HG03571 (cell line): ENCODE measurements around the gene MPZL3.

ENCODE experiments used
- ATAC-seq: cut with Tn5 transposase; IDR thresholded peaks from one replicate; pipeline ENCODE4 v1.9.1; 2021; ENCODE audit not compliant: unreplicated experiment

Gene MPZL3

GRCh38 chr11:118264569-118265465 is 12.7 kb upstream of the MPZL3 start:
- no peak for ATAC-seq

DNA sequence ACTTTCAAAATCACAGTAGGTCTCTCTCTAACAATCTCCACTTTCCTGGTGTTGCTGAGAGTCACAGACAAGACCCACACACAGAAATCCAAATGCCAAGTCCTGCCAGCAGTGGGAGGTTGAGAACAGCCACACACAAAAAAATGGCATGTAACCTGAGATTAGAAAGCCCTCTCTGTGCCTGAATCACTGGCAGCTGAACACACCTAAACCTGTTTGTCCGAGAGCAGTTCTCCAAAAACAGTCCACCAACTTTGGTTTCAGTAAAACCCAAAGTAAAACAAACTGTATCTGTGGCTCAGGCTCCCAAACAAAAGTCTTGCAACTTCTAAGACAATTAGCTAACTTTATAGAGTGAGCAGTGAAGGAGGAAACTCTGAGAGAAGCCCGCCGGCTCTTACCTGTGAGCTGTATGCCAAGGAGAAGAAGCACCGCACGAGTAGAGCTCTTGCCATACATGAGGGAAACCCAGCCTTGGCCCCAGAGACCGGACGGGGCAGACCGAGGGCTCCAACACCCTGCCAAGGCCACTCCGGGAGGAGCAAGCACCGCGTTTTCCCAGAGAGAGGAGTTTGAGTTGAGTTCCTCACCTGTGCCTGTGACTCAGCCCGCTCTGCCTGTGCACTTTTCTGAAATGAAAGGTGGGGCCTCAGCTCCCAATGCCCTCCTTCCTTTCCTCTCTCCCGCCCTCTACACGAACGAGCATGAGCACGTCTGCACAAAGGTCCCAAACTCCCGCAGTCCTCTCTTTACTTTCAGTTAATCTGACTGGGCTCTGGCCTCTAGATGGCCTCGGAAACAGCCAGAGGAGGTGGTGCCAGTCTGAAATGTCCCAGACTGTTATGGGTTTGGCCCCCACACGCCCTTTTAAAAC is 11.8 kb upstream of the MPZL3 start, which contains the start of gene MPZL2:
TSS of gene MPZL2 (minus strand) at position 603 of the 874 bp plus-strand sequence. CDS start at position 459, 144 bp downstream.
- ATAC-seq, result no peak

GRCh38 chr11:118263112-118263511 is 10.9 kb upstream of the MPZL3 start:
- no peak for ATAC-seq

GRCh38 chr11:118260353-118260752 is 8.2 kb upstream of the MPZL3 start:
- no peak for ATAC-seq

GRCh38 chr11:118259138-118259537 is 7.0 kb upstream of the MPZL3 start:
- ATAC-seq, result no peak

GRCh38 chr11:118258410-118258809 is 6.2 kb upstream of the MPZL3 start:
- no peak for ATAC-seq

DNA sequence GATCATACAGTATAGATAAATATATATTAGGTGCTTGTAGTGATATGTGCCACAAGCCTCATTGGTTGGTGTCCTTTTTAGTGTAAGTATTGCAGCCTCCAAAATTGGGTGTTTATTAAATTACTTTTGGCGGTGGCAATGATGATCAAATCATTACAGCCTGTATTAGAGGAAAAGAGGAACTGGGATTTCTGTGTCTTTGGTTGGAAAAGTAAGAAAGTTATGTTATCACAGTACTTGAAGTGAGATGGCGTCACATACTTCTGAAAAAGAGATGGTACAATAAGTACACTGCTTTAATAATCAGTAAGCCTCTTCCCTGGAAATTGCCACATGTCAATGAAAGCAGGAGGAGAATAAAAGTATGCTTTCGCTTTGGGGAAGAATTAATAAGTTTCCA is 523 bp upstream of the MPZL3 start:
- ATAC-seq, result no peak

DNA sequence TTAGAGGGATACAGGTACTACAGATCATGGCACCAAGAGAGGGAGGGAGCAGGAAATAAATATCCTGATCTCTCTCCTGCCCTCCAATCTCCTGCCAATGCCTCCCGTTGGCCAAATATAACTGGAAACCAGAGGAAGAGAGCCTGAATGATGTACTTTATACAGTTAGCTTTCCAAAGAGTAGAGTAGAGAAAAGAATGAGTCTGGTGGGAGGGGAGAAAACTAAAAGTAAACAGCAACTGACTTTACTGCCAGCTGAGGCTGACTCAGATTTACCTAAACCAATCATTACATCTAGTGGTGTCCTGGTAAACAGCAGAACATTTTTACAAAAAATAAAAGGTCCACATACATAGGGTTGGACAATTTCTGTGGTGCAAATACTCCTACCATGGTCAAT is 5.1 kb downstream of the MPZL3 start:
- ATAC-seq, result no peak

DNA sequence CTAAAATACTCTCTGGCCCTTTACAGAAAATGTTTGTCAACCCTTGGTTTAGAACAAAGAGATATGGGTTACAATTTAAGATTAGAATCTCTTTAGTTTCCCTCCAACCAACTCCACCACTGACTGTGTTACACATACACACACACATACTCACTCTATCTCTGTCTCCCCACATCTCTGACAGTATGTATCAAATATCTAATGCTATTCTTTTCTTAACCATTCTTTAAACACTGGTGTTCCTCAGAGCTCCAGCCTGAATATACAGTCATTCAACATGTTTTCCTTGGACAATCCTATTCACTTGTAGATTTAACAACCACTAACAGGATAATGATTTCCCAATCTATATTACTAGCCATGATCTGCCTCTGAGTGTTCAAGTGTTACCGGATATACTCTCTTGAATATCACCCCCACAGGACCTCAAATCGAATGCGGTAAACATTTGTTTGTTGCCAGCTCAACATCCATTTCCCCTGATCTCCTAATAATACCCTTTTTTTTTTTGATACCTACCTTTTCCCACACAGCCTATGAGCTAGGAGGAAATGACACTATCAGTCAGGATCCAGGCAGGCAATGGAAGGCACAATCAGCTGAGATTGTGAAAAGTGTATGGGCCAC is 6.1 kb downstream of the MPZL3 start:
- ATAC-seq, result no peak

DNA sequence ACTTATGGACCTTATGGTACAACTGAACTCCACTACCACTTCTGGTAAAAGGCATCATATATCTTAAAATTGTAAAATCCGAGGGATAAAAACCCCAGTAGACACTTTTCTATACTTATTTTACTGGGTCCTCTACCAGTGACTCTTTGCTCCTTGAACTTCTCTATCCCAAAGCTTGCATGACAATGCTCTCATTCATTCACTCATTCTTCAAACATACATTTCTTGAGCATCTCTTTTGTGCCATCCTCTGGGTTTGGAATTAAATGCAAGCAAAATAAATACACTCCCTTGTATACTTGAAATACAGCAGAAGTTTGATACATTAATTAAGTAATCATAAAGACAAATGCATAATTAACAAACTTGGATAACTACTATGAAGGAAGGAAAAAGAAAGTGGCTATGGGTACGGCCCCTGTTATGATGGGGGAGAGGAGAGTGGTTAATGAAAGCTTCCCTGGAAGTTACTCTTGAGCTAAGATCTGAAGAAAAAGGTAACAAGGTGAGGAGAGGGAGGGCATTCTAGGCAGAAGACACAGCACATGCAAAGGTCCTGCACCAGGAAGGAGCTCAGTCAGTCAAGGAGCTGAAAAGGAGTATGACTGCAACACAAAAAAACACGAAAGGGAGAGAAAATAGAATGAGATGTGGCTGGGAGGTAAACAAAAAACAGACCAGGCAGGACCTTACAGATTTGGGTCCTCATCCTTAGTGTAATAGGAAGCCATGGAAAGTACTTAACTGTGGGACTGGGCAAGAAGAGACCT is 8.0 kb downstream of the MPZL3 start:
- no peak for ATAC-seq

DNA sequence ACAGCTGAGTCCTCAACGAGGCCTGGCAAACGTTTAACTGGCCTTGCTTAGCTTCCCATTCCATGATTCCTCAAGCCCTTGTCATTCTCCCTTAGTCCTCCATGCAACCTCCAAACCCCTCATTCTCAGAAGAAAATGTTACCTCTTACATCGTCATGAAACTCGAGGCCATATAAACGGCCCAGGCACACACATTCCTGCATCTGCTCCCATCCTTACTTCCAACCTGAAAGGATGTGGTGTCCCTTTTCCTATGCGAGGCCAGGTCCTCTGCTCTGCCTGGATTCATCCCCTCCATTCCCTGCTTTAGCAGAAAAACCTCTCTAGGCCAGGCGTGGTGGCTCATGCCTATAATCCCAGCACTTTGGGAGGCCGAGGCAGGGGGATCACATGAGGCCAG is 9.0 kb downstream of the MPZL3 start:
- ATAC-seq, result no peak

DNA sequence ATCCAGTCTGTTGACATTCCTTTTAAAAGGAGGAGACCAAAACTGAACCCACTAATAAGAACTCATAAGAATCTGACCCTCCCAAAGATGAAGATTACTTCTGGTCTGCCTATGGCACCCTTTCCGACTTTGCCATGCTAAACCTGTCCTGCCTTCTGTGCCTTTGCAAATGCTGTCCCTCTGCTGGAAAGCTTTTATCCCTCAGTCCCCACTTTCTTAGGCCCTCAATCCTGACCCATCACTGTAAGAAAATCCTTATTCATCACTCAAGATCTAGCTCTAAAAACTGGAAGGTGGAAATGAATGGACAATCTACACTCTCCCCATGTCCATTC is 10.4 kb downstream of the MPZL3 start:
- no peak for ATAC-seq

DNA sequence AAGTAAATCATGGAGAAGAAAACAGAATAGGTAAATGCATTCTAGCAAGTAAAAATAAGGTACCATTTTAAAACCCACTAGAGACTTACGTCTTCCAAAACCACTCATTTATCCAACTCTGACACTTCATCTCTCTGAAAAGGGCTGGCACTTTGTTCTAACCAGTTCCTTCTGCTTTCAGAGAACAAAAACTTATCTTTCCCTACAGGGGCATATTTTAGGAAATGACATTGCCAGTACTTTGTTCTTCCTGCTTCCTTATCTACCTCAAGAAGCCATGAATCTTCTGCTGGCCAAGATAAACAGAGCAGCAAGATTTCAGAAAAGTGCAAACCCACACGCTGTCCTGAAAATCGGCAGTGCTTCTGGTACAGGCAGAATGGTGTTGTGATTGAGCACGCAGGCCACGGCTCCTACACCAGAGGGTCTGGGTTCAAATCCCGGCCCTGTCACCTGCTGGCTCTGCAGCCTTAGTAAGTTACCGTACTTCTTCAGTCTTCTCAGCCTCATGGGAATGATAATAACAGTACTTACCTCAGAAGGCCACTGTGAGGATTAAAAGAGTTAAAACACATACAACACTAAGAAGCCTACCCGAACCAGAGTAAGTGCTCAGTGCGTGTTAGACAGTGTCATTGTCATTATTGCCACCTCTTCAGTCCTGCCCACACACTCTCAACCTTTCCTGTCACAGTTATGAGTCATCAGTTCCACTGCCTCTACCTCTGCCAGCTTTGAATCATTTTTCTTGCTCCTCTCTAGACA is 11.0 kb downstream of the MPZL3 start:
- ATAC-seq, result peak; percentile 88

DNA sequence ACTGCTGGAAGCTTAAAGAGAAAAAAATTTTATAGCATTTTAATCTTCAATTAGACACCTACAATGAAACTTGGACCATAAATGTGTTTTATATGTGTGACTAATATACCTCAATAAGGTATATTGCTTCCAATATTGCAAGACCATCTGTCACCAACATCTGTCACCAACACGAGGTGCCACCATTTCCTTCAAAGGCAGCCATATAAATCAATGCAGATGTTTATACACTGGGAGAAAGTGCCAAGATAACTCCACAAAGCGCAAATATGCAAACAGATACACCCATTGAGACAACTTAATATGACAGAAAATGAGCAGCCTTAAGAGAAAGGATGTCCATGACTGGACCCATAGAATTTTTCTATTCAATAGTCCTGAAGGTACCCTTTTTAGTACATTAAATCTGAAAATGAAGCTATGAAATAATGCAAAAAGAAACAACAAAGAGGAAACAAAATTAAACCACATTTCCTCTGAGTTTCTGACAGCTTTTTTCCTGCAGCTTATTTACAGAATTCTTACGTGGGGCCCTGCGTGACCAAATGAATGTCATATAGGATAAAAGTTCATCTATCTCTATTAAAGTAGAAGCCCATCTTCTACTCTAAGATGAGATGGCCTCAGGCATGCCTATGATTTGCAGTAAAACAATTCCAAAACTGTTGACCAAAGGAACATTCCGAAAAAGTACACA is 12.5 kb downstream of the MPZL3 start:
- no peak for ATAC-seq

- no peak for ATAC-seq
Observed at GRCh38 chr11:118238929-118239328, 13.2 kb downstream of the MPZL3 start.

GRCh38 chr11:118238421-118238820 is 13.7 kb downstream of the MPZL3 start:
- no peak for ATAC-seq

DNA sequence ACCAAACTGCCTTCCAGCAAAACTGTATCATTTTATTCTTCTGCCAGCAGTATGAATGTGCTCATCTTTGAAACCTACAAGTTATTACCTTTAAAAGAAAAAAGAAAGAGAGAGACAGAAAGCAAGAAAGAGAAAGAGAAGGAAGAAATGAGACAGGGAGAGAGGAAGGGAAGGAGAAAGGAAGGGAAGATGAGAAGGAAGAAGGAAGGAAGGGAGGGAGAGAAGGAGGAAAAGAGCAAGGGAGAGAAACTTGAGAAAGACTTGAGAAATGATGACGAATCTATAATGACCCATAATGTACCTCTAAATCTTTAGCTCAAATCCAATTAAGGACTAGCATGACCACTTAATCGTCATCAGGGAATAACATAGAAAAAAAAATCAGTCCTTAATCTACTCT is 16.0 kb downstream of the MPZL3 start:
- no peak for ATAC-seq

- ATAC-seq, result no peak
Observed at GRCh38 chr11:118234833-118235232, 17.3 kb downstream of the MPZL3 start.

DNA sequence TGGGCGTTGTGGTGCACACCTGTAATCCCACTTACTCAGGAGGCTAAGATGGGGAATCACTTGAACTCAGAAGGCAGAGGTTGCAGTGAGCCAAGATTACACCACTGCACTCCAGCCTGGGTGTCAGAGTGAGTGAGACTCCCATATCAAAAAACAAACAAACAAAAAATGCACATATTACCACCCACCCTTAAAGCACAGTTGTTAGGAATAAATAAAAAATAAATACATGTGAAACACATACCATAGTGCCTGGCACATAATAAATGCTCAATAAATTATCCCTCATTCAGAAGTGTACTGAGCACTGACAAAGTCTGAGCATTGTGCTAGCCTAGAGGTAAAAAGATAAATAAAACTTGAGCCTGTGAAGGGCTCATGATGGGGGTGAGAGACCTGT is 18.3 kb downstream of the MPZL3 start:
- ATAC-seq, result no peak
